Osteoblast (primary cell): ENCODE measurements around the gene ANG. TPM values are rescaled to one million over a fixed set of nuclear protein-coding genes. Genes with fewer than 3 reads are reported as not detected.

Experiments used
- DNase-seq: peaks from one replicate; pipeline ENCODE4 v3.0.0; 2011; ENCODE audit warnings: low spot score, mixed read lengths; ENCODE audit not compliant: insufficient read length; ENCODE audit errors: missing footprints
- H2AFZ ChIP-seq: 2 replicates; pipeline ENCODE4 v1.6.0; 2011; ENCODE audit warnings: mild to moderate bottlenecking, low read length
- H3K27ac ChIP-seq: 2 replicates; pipeline ENCODE4 v1.5.1; 2011; ENCODE audit warnings: mild to moderate bottlenecking, low read depth, low read length, moderate library complexity
- H3K27me3 ChIP-seq: 2 replicates; pipeline ENCODE4 v1.6.0; 2012; ENCODE audit warnings: mild to moderate bottlenecking, control low read depth, inconsistent platforms, low read length, moderate library complexity; ENCODE audit not compliant: insufficient read depth
- H3K36me3 ChIP-seq: 2 replicates; pipeline ENCODE4 v1.5.1; 2011; ENCODE audit warnings: mild to moderate bottlenecking, low read length, control low read depth, moderate library complexity; ENCODE audit not compliant: insufficient read depth
- H3K4me1 ChIP-seq: 2 replicates; pipeline ENCODE4 v1.5.1; 2011; ENCODE audit warnings: mild to moderate bottlenecking, low read length, control low read depth, moderate library complexity; ENCODE audit not compliant: insufficient read depth
- H3K4me2 ChIP-seq: 2 replicates; pipeline ENCODE4 v1.6.0; 2011; ENCODE audit warnings: mild to moderate bottlenecking, low read length; ENCODE audit not compliant: insufficient read depth
- H3K4me3 ChIP-seq: fragments of 200-600 bp; sonication (generic); 3 replicates; pipeline ENCODE4 v1.5.1; 2012; ENCODE audit warnings: mild to moderate bottlenecking, low read length, inconsistent platforms; ENCODE audit not compliant: insufficient read depth
- H3K79me2 ChIP-seq: 2 replicates; pipeline ENCODE4 v1.6.0; 2012; ENCODE audit warnings: mild to moderate bottlenecking, low read length, control low read depth, inconsistent platforms; ENCODE audit not compliant: insufficient read depth
- H3K9me3 ChIP-seq: 2 replicates; pipeline ENCODE4 v1.5.1; 2011; ENCODE audit warnings: low read depth, low read length, control low read depth
- H4K20me1 ChIP-seq: 2 replicates; pipeline ENCODE4 v1.6.0; 2012; ENCODE audit warnings: mild to moderate bottlenecking, low read length, control low read depth; ENCODE audit not compliant: insufficient read depth
- total RNA-seq: library from RNA; depleted of rRNA; stranded (reverse); fragments of >200 nt; gene quantifications from 2 replicates; pipeline ENCODE4 v1.2.3, GENCODE V29; 2012
- TF ChIP-seq, protein P1 (sequence below): IDR thresholded peaks from 2 replicates; pipeline ENCODE4 v1.5.1; 2011; ENCODE audit warnings: mild to moderate bottlenecking, low read depth, low read length, moderate library complexity; ENCODE audit errors: extremely low read depth

The ANG gene
- total RNA-seq, 1 donor, result 7.2 TPM

GRCh38 chr14:20683891-20684661, 4.5 kb upstream of the ANG start, which contains the start of gene RNASE4:
Gene RNASE4, plus strand, starts transcription at chr14:20684560. Its CDS starts 14,812 bp downstream, at chr14:20699372.
- Histone ChIP-seq H3K27ac (peak within 1 kb of the TSS; percentile 99), H3K36me3 (no peaks in the 10 kb centered on the region), H3K27me3 (no peaks in the 10 kb centered on the region), H3K9me3 (no peaks in the 10 kb centered on the region), H3K79me2 (no peaks in the 10 kb centered on the region), H3K4me3 (peak within 1 kb of the TSS; percentile 97), H4K20me1 (no peaks in the 10 kb centered on the region), H3K4me2 (peak within 1 kb of the TSS; percentile 88), H3K4me1 (peaks cover 27% of the 10 kb centered on the region), H2AFZ (peak within 1 kb of the TSS; percentile 98)
- peak; percentile 89 for DNase-seq
- TF ChIP-seq, protein P1, sequence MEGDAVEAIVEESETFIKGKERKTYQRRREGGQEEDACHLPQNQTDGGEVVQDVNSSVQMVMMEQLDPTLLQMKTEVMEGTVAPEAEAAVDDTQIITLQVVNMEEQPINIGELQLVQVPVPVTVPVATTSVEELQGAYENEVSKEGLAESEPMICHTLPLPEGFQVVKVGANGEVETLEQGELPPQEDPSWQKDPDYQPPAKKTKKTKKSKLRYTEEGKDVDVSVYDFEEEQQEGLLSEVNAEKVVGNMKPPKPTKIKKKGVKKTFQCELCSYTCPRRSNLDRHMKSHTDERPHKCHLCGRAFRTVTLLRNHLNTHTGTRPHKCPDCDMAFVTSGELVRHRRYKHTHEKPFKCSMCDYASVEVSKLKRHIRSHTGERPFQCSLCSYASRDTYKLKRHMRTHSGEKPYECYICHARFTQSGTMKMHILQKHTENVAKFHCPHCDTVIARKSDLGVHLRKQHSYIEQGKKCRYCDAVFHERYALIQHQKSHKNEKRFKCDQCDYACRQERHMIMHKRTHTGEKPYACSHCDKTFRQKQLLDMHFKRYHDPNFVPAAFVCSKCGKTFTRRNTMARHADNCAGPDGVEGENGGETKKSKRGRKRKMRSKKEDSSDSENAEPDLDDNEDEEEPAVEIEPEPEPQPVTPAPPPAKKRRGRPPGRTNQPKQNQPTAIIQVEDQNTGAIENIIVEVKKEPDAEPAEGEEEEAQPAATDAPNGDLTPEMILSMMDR, result no peak

DNA sequence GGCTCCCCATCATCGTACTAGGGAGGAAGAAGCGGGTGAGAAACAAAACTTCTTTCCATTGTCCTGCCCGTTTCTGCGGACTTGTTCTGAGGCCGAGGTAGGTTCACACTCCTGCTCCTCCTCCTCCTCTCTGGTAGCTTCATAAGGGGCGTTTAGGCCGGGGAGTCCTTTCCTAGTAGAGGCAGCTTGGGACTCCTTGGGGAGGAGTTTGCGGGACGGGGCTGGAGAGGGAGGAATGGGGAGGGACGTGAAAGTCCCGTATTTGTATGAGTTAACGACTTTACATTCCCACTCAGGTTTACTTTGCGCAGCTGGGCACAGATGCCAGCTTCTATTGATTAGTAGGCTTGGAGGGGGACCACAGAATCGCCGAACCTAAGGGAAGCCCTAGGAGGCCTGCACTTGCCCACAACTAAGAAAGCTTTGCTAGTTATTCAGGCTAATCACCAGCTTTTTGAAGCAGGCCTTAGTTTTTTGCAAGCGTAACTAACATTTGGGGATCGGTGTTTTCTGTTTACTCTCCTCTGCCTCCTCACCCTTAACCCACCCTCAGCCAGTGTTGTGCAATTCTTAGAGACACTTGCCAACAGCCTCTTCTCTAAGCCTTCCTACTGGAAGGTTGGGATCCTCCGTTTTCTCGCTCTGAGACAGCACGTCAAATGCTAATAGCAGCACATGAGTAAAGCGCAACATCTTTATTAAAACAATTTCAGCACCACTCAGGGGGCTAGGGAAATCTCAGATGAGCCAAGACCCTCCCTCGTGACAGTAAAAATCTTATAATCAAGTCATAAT, 3.7 kb upstream of the ANG start:
- Histone ChIP-seq H3K4me1 (peaks cover 27% of the 10 kb centered on the region), H3K79me2 (no peaks in the 10 kb centered on the region), H3K4me3 (peak overlapping the region; percentile 97), H3K9me3 (no peaks in the 10 kb centered on the region), H3K27me3 (no peaks in the 10 kb centered on the region), H2AFZ (peak overlapping the region; percentile 96), H3K4me2 (peak overlapping the region; percentile 88), H4K20me1 (no peaks in the 10 kb centered on the region), H3K36me3 (no peaks in the 10 kb centered on the region), H3K27ac (peak overlapping the region; percentile 99)
- DNase-seq, result peak; percentile 65
- TF ChIP-seq, protein P1, result no peak

- H4K20me1 ChIP-seq, result no peaks in the 10 kb centered on the region
- no peaks in the 10 kb centered on the region for H3K27me3 ChIP-seq
- H3K27ac ChIP-seq, result no peak overlapping the region
- no peak overlapping the region for H3K4me3 ChIP-seq
- peaks cover 20% of the 10 kb centered on the region for H3K4me1 ChIP-seq
- H3K4me2 ChIP-seq, result peak overlapping the region; percentile 45
- no peaks in the 10 kb centered on the region for H3K79me2 ChIP-seq
- DNase-seq, result no peak
- H2AFZ ChIP-seq, result no peak overlapping the region
- no peaks in the 10 kb centered on the region for H3K9me3 ChIP-seq
- no peaks in the 10 kb centered on the region for H3K36me3 ChIP-seq
- TF ChIP-seq, protein P1, result no peak
Observed at GRCh38 chr14:20686386-20687143, 2.0 kb upstream of the ANG start.
